ENCODE measurements around the gene MTMR6.

DNA sequence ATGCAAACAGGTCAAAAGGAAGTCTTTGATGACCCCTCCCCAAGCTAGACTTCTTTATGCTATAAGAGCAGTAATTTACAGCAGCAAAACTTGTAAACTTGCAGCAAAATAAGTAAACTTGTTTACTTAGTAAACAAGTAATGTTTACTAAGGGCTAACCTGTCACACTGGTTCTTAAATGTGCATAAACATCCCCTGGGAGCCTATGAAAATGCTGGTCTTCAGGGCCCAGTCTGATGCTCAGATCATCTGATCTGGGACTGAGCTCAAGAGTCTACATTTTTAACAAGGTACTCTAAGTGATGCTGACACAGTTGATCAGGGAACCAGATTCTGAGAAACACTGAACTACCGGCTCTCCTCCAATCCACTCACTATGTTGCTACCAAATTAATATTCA is 53.4 kb downstream of the MTMR6 start:
- TF ChIP-seq, protein P1, sequence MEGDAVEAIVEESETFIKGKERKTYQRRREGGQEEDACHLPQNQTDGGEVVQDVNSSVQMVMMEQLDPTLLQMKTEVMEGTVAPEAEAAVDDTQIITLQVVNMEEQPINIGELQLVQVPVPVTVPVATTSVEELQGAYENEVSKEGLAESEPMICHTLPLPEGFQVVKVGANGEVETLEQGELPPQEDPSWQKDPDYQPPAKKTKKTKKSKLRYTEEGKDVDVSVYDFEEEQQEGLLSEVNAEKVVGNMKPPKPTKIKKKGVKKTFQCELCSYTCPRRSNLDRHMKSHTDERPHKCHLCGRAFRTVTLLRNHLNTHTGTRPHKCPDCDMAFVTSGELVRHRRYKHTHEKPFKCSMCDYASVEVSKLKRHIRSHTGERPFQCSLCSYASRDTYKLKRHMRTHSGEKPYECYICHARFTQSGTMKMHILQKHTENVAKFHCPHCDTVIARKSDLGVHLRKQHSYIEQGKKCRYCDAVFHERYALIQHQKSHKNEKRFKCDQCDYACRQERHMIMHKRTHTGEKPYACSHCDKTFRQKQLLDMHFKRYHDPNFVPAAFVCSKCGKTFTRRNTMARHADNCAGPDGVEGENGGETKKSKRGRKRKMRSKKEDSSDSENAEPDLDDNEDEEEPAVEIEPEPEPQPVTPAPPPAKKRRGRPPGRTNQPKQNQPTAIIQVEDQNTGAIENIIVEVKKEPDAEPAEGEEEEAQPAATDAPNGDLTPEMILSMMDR (conservative IDR thresholded peaks at IDR 0.05; ENCODE audit: low read length), result no peak
- TF ChIP-seq EZH2phosphoT487 (IDR thresholded peaks at IDR 0.05; ENCODE audit: borderline replicate concordance), result no peak
